ENCODE measurements around the gene RRM1. TPM values are rescaled to one million over a fixed set of nuclear protein-coding genes. Genes with fewer than 3 reads are reported as not detected.
"Not testable (repeated sequence)": the region's sequence is repeated elsewhere in the genome, so short reads cannot be mapped to it uniquely, and the experiment has no call there.

Gene RRM1
- total RNA-seq, 1 donor from 2014 or later: 14.6 TPM

DNA sequence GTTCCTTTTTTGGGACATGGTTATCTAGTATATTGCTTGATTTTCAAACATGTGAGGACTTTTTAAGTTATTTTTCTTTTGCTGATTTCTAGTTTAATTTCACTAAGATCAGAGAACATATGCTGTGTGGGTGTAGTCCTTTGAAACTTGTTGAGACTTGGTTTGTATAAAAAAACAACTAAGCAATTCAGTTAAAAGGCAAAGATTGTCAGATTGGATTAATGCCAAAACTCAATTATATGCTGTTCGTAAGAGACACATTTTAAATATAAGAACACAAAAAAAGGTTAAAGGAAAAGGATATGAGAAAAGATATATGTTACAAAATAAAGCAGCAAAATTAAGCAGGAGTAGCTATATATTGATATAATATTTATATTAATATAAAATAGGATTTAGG is 17.8 kb upstream of the RRM1 start:
- ATAC-seq: no peak
- no peak for DNase-seq (ENCODE audit: low spot score)

DNA sequence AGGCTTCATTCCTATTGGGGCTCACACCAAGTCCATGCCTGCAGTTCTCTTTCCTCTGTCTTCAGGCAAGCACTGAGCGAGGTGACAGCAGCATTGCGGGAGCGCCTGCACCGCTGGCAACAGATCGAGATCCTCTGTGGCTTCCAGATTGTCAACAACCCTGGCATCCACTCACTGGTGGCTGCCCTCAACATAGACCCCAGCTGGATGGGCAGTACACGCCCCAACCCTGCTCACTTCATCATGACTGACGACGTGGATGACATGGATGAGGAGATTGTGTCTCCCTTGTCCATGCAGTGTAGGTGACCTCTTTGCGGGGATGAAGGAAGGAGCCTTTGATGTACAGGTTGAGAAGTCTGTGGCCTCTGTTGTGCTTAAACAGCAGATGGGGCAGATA is 11.4 kb upstream of the RRM1 start:
- DNase-seq (ENCODE audit: low spot score) (no peak), ATAC-seq (no peak)

DNA sequence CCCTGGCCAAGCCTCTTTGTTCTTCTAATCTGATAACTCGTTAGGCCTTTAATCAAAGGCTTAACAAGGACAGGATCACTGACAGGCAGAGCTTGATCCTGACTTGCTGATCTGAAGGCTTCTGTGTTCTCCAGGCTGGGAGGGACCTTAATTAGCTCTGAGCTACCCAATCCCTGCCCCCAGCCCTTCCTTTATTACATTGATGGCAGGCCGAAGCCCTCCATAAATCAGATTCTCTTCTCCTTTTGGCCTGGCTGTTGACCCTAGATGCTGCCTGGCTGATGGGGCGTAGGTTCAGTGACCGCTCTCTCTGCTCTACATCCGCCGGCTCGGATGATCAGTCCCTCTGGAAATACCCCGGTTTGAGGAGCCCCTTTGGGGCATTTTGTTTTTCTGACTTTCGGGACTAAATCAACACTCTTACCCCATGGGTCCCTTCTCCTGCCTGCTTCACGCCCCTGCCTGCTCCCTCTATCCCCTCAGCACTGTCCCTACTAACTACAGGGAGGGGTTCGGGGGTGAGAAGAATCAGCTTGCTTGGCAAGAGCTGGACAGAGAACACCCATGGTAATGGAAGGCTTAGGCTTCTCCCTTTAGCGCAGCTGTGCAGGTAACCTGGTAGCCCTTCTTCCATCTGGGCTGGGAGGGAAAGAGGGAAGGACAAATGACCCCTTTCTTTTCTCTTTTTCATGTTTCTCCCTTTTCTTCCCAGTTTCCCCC is 10.0 kb upstream of the RRM1 start:
- ATAC-seq (no peak), DNase-seq (ENCODE audit: low spot score) (no peak)

DNA sequence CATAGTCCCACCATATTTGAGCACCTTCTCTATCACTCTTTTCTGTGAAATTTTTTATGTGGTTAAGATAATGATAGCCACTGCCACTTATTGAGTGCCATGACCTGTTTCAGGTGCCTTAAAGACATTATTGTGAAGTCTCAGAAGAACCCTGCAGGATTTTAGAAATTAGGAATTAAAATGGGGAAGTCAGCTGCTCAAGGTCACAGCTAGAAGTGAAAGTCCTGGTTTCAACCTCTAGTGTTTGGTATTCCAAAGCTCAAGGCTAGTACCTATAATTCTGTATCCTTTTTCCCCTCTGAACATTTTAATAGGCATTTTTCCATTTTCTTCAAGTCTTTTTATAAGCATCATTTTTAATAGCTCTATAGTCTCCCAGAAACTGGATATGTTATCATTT is 9.0 kb upstream of the RRM1 start:
- no peak for DNase-seq (ENCODE audit: low spot score)
- no peak for ATAC-seq

DNA sequence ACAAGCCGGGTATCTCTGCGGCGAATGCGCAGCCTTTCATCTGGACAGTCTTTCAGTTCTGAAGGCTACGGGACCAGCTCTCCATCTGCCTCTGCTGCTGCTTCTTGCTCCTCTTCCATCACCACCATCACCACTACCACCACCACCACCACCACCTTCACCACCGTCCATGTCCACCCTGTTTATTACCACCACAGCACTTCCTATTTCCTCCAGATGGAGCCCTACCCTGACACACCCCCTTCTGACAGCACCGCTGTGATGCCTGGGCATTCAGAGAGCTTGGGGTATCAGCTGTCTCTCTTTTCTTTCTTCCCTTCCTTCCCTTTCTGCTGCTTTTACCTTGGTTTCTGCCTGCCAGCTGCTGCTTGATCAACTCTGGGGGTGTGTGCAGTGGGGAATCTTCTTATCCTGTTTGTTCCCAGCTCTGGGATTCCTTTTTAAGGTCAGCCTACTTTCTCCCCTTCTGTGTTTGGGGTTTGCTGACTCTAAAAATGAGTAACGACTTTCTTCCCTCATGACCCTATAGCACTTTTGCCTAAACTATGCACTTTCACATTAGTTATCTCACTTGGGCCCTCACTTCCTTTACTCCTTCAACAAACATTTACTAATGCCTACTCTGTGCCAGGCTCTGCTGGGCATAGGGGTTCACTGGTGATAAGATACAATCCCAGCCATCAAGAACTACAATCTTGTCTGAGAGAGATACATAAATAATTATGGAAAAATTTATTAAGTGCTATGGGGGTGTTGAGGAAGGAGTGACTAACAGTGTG is 7.8 kb upstream of the RRM1 start:
- ATAC-seq (no peak), DNase-seq (ENCODE audit: low spot score) (no peak)

DNA sequence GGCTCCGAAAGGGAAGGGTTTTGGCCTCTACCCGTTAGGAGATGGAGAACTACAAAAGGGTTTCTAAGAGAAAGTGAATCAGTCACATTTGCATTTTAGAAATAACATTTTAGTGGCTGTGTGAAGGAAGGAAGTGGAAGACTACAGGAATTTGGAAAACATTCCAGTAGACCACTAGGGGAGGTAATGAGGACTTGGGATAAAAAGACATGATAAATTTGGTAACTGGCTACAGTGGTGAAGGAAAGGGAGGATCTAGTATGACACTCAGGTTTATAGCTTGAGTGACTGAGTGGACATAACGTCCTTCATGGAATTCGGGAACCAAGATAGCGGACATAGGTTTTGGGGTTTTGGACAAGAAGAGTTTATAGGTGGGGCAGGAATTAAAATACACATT is 7.0 kb upstream of the RRM1 start:
- ATAC-seq (no peak), DNase-seq (ENCODE audit: low spot score) (no peak)

DNA sequence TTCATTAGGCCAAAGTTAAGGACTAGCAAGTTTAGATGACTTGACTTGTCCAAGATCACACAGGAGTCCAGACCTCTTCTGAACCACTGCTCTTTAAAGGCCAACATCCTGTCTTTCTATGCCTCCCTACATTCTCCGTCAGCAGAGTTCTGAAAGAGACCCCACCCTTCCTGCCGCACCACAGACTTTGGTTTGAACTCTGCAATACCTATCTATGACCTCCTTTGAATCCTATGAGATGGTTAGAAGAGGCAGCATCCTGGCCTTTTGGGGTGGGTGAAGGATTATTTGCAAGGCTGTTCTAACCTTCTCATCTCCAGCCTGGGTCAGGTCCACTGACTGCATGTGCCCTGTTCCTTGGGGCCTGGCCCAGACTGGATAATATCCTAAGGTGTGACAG is 4.3 kb upstream of the RRM1 start:
- no peak for DNase-seq (ENCODE audit: low spot score)
- no peak for ATAC-seq

DNA sequence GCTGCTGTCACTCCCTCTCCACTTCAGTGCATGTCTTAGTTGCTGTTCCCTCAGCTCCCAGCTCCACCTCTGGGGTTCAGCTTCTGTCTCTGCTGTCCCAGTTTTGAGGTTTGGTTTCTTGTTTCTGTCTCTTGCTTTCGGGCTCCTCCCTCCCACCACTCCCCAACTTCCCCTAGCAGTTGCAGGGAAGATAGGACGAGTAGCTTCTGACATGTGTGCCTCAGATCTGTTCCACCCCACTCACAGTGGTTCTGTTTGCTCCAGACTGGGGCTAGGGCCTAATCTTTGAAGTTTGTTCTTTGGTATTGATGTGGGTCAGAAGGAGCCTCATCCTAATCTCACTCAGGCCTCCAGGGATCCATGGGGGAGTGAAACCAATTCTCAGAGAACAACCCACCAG is 2.6 kb upstream of the RRM1 start:
- ATAC-seq: no peak
- DNase-seq (ENCODE audit: low spot score): no peak

DNA sequence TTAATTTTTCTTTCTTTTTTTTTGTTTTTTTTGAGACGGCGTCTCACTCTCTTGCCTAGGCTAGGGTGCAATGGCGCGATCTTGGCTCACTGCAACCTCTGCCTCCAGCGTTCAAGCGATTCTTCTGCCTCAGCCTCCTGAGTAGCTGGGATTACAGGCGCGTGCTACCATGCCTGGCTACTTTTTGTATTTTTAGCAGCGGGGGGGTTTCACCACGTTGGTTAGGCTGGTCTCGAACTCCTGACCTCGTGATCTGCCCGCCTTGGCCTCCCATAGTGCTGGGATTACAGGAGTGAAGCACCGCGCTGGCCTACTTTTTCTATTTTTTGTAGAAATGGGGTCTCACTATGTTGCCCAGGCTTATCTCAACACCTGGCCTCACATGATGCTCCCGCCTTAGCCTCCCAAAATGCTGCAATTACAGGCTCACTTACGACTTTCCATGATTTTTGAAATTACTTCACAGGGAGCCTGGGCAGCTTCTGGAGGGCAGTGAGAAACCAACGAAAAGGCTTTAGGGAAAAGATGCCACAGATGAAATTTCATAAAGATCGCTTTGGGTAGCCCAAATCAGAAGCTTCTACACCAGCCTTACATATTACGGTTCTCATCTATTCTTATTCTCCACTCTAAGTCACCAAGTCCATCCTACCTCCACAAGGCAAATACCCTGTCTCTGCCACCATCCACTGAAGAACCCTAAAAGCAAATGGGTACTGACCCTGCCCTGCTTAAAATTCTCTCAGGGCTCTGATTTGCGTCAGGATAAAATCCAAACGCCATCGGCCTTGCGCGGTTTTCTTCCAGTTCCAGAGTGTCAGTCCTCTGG is 866 bp upstream of the RRM1 start:
- no peak for DNase-seq (ENCODE audit: low spot score)
- no peak for ATAC-seq

DNA sequence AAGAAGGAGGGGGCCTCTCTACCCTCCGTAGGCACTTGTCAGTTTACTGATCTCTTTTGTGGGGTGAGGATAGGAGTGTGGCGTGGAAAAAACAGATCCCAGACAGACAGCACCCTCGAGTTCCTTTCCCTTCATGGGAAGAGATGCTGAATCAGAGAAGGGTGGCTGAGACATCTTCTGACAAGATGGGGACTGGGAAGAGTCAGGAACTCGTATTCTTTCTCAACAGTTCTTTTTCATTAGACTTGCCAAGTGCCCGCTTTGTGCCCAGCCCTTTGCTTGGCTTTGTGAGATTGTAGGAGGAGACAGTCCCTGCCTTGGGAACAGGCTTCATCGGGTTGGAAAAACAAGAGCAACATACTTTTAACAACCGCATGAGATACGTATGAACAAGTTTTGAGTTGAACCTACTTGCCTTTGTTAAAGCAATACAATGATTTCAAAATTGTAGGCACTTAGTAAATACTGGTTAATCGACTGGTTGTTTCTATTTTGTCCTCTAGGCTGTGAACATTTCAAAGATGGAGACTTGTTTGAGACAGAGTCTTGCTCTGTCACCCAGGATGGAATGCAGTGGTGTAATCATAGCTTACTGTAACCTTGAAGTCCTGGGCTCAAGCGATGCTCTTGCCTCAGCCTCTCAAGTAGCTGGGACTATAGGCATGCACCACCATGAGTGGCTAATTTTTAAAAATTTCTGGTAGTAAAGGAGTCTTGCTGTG is 1.1 kb downstream of the RRM1 start:
- ATAC-seq: no peak
- no peak for DNase-seq (ENCODE audit: low spot score)

DNA sequence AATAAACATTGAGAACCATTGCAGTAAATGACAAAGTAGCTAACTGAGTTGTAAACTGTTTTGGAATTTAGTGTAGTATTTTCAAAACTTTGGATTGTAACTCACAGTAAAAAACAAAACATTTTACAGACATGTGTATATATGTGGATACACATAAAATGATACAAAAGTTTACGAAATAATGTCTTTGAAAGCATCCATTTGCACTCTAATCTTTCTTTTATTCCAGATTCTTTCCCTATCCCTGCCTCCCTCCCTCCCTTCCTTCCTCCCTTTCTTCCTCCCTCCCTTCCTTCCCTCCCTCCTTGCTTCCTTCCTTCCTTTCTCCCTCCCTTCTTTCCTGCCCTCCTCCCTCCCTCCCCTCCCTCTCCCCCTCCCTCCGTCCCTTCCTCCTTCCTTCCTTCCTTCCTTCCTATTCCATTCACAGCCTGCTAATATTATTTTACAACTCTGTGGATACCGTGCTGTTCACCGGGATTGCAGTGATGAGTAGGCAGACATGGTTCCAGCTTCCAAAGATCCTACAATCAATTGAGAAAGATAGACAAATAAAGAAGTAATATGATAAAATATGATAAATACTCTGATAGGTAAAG is 3.5 kb downstream of the RRM1 start:
- DNase-seq (ENCODE audit: low spot score) (no peak), ATAC-seq (no peak)

DNA sequence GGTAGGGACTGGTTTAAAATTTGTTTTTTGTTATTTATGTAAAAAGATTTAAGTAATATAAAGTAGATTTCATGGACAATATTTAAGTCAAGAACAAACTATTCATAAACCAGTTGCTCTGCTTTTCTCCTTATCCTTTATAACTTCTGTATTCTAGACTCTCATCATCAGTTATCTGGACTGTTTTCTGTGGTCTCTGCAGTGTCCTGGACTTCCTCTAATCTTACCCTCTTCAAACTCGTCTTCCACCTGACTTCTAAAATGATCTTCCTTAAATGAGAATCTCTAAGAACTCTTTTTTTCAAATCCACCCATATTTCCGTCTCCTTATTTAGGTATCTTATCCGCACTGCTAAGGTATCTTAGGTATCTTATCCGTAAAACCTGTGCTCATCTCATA is 8.1 kb downstream of the RRM1 start:
- ATAC-seq: no peak
- no peak for DNase-seq (ENCODE audit: low spot score)

DNA sequence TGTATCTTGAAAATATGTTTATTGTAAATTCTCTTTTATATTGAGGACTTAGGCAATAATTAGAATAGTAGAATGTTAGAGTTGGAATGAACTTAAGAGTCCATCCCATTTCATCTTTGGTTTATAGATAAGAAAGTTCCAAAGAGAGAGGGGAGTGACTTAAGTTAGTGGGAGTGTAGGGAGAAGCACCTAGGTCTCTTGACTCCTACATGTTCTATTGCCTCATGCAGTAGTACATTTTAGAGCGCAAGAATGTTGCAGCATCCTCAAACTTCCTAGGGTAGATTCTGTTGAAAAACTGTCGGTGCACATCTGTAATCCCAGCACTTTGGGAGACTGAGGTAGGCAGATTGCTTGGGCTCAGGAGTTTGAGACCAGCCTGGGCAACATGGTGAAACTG is 8.7 kb downstream of the RRM1 start:
- DNase-seq (ENCODE audit: low spot score) (no peak), ATAC-seq (no peak)

DNA sequence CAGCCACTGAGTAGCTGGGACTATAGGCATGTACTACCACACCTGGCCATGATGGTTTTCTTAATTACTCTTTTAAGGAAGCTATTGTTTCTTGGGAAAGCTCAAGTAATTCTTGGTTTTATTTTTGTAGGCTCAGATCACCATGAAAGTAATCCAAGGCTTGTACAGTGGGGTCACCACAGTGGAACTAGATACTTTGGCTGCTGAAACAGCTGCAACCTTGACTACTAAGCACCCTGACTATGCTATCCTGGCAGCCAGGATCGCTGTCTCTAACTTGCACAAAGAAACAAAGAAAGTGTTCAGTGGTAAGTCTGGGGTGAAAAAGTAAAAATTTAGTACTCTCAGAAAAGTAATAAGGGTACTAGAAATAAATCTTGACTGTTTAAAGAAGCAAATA is 11.3 kb downstream of the RRM1 start:
- DNase-seq (ENCODE audit: low spot score): no peak
- no peak for ATAC-seq

DNA sequence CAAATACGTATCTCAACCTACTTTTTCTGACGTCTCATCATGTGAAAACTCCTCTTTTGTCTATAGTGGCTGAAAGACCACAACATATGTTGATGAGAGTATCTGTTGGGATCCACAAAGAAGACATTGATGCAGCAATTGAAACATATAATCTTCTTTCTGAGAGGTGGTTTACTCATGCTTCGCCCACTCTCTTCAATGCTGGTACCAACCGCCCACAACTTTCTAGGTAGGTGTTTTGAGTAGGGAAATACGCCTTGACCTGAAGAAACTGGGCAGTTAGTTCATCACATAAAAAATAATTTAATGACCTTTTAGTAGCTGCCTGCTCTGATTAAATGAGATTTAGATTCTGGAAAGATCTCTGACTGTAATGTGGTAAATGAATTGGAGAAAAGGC is 17.2 kb downstream of the RRM1 start:
- ATAC-seq (no peak), DNase-seq (ENCODE audit: low spot score) (no peak)

DNA sequence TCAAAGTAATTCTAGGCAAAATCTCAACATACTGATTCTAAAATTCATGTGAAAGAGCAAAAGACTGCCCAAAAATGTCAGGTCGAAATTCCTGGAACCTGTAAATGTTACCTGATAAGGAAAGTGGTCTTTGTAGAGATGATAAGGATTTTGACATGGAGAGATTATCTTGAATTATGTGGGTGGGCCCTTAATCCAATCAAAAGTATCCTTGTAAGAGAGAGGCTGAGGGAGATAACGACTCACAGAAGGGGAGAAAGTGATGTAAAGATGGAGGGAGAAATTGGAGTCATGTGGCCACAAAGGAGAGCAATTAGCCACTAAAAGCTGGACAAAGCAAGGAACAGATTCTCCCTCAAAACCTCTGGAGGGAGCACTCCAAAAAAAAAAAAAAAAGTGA is 20.5 kb downstream of the RRM1 start:
- no peak for ATAC-seq

DNA sequence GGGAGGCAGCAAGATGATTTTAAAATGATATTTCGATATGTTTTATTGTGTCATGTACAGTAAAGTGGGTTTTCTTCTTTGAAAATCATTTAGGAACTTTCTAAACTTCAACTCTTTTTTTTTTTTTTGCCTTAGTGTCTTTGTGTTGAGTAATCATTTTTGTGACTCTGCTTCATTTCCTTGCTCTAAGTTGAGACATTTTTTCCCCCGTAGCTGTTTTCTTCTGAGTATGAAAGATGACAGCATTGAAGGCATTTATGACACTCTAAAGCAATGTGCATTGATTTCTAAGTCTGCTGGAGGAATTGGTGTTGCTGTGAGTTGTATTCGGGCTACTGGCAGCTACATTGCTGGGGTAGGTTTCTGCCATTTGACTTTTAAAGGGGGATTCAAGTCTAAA is 23.5 kb downstream of the RRM1 start:
- DNase-seq (ENCODE audit: low spot score) (no peak), ATAC-seq (no peak)

More for the DNA sequence above, 20.5 kb downstream of the RRM1 start:
- no peak for DNase-seq (ENCODE audit: low spot score)

DNA sequence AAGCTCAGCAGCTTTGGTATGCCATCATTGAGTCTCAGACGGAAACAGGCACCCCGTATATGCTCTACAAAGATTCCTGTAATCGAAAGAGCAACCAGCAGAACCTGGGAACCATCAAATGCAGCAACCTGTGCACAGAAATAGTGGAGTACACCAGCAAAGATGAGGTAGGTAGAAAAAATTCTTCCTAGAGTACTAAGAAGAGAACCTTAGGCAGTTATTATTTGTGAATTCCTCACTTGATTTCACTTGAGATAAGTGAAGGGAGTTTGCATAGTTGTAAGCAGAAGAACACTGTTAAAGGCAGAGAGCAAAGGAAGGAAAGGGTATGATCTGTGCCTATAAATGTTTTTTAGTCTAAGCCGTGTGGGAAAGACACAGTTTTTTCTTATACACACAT is 28.6 kb downstream of the RRM1 start:
- no peak for ATAC-seq
- DNase-seq (ENCODE audit: low spot score): no peak

DNA sequence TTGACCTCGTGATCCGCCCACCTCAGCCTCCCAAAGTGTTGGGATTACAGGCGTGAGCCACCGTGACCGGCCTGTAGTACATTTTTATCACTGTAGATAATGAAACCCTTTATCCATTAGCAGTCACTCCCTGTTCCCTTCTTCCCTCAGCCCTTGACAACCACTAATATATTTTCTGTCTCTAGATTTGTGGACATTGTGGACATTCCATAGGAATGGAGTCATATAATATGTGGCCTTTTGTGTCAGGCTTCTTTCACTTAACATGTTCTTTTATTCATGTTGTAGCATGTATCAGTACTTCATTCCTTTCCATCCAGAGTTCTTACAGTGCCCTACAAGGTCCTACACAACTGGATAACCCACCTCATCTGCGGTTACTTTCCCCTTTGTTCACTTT is 30.5 kb downstream of the RRM1 start:
- ATAC-seq (no peak), DNase-seq (ENCODE audit: low spot score) (no peak)

DNA sequence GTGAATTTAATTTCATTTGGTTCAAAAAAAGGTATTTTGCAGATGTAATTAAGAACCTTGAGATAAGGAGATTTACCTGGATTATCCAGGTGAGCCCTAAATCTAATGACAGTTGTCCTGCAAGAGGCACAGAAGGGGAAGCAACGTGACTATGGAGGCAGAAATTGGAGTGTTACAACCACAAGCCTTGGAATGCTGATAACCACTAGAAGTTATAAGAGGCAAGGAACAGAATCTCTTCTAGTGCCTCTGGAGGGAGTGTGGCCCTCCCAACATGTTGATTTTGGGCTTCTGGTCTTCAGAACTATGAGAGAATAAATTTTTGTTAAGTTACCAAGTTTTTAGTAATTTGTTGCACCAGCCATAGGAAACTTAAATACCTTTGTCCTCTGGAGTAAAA is 32.8 kb downstream of the RRM1 start:
- ATAC-seq (no peak), DNase-seq (ENCODE audit: low spot score) (no peak)

DNA sequence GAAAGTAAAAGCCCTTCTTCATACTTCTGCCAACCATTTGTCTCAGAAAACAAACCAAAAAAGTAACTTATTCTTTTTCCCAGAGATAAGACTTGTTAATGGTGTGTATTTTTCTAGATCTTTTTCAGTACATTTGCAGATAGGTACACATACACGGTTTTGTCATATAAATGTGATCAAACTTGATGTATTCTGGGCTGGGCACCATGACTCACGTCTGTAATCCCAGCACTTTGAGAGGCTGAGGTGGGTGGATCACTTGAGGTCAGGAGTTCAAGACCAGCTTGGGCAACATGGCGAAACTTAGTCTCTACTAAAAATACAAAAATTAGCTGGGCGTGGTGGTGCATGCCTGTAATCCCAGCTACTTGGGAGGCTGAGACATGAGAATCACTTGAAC is 35.6 kb downstream of the RRM1 start:
- not testable (repeated sequence) for DNase-seq (ENCODE audit: low spot score); ATAC-seq

Measured in left lobe of liver (tissue), 2 donors.